Esophagus squamous epithelium (tissue), 4 donors: ENCODE data around the gene NPIPA5.
"Not testable (repeated sequence)": the region's sequence is repeated elsewhere in the genome, so short reads cannot be mapped to it uniquely, and the experiment has no call there.

Experiments used
- POLR2A ChIP-seq, 4 donors: fragments of 450-650 bp; IDR thresholded peaks; one replicate each; pipeline ENCODE4 v1.6.1; 2017; ENCODE audit warnings: antibody characterized with exemption in 4 of 4, mild to moderate bottlenecking in 4 of 4, moderate library complexity in 3 of 4
- TF ChIP-seq, protein P1 (sequence below), 6 experiments: fragments of 450-650 bp in 4 of 6; fragments of 200-600 bp in 2 of 6; sonication (generic) in 2 of 6; IDR thresholded peaks; one replicate each; pipeline ENCODE4 v1.5.1; 2016 to 2019; ENCODE audit warnings: antibody characterized with exemption in 6 of 6, mild to moderate bottlenecking in 4 of 6, moderate library complexity in 4 of 6

DNA sequence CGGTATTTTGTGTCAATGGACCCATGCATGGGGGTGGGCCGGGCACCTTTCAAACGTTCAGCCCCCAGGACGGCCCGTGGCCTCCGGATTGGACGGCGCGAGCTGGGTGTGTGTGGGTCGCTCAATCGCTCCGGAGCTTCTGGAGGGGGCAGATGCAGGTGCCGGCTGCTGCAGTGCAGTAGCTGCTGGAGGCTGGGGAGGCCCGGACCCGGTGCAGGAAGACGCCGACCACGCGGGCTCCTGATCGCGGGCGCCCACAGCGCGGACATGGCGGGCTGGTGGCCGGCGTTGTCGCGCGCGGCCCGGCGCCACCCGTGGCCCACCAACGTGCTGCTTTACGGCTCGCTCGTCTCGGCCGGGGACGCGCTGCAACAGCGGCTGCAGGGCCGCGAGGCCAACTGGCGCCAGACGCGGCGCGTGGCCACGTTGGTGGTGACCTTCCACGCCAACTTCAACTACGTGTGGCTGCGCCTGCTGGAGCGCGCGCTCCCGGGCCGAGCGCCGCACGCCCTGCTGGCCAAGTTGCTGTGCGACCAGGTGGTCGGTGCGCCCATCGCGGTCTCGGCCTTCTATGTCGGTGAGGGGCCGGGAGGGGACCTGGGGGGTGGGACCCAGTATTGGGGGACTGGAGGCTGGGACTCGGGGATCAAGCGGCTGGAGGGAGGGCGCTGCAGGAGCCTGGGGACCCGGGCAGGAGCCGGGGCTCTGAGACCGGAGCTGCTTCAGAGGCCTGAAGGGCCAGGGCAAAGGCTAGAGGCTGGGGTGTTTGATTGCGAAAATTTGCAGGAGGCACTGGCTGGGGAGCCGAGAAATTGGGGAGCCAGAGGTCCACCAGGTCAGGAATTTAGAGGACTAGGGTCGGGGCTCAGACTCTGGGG is 17.8 kb upstream of the NPIPA5 start, which contains the start of gene MPV17L:
- TF ChIP-seq POLR2A (IDR thresholded peaks at IDR 0.05) = not testable (repeated sequence)
- TF ChIP-seq, protein P1, sequence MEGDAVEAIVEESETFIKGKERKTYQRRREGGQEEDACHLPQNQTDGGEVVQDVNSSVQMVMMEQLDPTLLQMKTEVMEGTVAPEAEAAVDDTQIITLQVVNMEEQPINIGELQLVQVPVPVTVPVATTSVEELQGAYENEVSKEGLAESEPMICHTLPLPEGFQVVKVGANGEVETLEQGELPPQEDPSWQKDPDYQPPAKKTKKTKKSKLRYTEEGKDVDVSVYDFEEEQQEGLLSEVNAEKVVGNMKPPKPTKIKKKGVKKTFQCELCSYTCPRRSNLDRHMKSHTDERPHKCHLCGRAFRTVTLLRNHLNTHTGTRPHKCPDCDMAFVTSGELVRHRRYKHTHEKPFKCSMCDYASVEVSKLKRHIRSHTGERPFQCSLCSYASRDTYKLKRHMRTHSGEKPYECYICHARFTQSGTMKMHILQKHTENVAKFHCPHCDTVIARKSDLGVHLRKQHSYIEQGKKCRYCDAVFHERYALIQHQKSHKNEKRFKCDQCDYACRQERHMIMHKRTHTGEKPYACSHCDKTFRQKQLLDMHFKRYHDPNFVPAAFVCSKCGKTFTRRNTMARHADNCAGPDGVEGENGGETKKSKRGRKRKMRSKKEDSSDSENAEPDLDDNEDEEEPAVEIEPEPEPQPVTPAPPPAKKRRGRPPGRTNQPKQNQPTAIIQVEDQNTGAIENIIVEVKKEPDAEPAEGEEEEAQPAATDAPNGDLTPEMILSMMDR (IDR thresholded peaks at IDR 0.05) = not testable (repeated sequence)
